Measurements from ENCODE around the gene SLC50A1.
"Not testable (repeated sequence)": the region's sequence is repeated elsewhere in the genome, so short reads cannot be mapped to it uniquely, and the experiment has no call there.

The SLC50A1 gene

DNA sequence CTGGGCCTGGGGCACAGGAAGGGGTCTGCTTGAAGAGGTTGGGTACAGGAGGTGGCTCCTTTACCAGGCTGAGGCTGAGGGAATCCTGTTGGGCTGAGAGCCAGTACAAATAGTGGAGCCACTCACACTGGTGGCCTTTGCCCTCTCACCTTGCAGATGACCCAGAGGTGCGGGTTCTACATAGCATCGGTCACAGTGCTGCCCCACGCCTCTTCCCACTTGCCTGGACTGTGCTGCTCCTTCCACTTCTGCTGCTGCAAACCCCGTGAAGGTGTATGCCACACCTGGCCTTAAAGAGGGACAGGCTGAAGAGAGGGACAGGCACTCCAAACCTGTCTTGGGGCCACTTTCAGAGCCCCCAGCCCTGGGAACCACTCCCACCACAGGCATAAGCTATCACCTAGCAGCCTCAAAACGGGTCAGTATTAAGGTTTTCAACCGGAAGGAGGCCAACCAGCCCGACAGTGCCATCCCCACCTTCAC is 1.8 kb upstream of the SLC50A1 start:
- in situ Hi-C loops (cut with MboI; ENCODE audit: low sequenced_read_pairs), result no loop called here

DNA sequence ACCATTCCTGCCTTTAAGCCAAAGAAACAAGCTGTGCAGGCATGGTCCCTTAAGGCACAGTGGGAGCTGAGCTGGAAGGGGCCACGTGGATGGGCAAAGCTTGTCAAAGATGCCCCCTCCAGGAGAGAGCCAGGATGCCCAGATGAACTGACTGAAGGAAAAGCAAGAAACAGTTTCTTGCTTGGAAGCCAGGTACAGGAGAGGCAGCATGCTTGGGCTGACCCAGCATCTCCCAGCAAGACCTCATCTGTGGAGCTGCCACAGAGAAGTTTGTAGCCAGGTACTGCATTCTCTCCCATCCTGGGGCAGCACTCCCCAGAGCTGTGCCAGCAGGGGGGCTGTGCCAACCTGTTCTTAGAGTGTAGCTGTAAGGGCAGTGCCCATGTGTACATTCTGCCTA is 1.3 kb upstream of the SLC50A1 start:
- in situ Hi-C loops (cut with MboI; ENCODE audit: low sequenced_read_pairs), result no loop called here

DNA sequence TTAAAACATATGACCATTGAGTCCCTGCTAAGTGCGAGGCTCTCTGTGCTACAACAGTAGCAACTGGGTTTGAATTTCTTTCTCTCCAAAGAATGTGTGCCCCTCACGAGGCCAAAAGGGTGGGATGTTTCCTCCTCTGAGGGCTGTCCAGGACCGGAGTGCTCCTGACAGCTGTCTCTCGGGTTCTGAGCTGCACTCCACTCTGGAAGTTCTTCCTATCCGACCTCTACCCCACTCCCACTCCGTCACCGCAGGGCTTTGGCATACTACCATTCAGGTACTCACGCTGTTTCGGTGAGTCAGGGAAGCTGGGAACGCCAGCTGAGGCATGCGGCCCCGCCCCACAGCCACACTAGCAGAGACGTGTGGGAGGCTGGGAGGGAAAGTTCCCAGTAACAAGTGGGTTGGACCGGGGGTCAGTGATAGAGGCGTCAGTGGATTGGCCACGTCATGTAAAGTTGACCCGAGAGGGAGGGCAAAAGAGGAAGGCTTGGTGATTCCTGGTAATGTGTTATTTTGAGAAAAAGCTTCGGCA is 705 bp upstream of the SLC50A1 start:
- in situ Hi-C loops (cut with MboI; ENCODE audit: low sequenced_read_pairs), result no loop called here

DNA sequence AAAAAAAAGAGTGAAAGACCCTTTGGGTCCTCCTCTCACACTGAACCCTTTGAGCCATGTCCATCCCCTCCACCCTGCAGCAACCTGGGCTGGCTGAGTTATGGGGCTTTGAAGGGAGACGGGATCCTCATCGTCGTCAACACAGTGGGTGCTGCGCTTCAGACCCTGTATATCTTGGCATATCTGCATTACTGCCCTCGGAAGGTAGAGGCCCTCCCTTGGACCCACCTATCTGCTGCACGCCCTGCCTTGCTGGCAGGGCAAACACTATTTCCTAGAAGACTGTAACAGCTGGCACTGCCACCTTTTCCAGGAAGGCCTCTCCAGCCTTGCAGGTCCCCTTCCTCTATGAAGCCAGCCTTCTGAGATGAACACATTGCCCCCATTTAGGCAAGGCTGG is 1.1 kb downstream of the SLC50A1 start:
- in situ Hi-C loops (cut with MboI; ENCODE audit: low sequenced_read_pairs), result no loop called here

DNA sequence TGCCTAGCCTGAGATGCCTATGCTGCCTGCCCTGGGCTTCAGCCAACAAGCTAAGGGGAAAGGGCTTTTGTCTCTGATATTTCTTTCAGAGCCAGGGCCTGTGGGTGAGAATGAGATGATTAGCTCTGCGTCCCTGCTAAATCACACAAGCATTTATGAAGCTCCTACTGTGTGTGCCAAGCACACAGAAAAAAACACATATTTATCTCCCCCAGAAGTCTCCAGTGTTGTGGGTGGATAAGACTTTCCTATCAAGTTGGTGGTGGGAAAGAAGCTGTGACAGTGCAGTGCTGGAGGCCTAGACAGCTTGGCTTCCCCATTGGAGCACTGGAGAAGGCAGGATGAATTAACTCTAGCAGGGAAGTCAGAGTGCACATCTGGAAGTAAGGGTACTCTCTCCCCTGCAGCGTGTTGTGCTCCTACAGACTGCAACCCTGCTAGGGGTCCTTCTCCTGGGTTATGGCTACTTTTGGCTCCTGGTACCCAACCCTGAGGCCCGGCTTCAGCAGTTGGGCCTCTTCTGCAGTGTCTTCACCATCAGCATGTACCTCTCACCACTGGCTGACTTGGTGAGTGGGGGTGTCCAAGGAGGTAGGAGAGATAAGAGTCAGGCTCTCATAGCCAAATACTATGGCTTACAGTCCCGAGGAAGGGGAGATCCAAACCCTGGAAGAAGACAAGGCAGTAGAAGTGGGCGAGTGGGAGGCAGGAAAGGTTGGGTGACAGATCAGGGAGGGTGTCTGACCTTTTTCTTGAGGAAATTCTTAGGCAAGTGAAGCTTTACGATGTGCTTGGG is 1.7 kb downstream of the SLC50A1 start:
- in situ Hi-C loops (cut with MboI; ENCODE audit: low sequenced_read_pairs), result no loop called here

DNA sequence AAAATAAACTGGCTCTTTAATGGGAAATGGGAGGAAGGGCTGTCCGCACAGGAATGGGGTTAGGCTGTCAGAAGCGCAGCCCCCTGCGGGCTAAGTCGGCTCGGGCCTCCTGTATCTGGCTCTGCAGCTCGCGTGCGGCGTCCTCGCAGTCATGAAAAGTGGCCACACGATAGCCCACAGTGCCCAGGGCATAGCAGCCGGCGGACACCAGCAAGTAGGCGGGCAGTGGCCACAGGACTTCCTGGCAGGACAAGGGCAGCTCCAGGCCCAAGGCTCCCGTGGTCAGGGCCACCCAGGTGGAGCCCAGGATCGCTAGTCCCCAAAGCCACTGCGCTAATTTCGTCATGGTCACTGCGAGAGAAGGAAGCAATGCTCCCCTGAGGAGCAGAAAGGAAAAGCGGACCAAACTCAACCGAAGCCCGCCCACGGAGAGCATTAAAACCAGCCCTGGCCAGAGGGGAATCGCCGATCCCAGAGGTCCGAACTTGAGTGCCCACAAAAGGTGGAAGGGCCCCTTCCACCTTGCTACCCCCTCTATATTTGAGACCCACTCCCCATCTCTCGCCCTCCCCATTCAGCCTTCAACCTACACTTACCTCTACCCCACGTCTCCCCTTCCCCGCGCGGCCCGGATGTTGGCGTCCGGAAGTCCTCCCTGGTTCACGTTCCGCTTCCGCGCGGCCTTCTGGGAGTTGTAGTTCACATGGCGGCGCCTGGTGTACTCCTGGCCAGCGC is 4.4 kb downstream of the SLC50A1 start, which contains the start of gene DPM3:
TSS of gene DPM3 (minus strand) at position 637 of the 735 bp plus-strand sequence. CDS start at position 346, 291 bp downstream.
- in situ Hi-C loops (cut with MboI; ENCODE audit: low sequenced_read_pairs), result no loop called here

DNA sequence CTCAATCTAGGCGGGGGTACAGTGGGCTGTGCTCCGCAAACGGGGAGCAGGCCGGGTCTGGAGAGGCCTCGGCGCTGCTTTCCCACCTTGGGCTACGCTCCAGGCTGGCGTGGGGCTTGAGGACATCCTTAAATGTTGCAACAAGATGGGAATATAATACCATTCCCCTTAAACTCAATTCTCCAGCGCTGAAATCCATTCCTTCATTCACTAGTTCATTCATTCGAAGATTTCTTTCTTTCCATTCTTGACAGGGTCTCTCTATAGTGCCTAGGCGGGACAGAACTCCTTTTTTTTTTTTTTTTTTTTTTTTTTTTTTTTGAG is 4.9 kb downstream of the SLC50A1 start:
- in situ Hi-C loops (cut with MboI; ENCODE audit: low sequenced_read_pairs), result no loop called here

DNA sequence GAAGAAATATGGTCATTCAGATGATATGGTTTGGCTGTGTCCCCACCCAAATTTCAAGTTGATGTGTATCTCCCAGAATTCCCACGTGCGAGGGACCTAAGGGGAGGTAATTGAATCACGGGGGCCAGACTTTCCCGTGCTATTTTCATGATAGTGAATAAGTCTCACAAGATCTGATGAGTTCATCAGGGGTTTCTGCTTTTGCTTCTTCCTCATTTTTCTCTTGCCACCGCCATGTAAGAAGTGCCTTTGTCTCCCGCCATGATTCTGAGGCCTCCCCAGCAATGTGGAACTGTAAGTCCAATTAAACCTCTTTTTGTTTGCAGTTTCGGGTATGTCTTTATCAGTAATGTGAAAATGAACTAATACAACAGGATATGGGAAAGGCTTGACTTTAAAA is 6.1 kb downstream of the SLC50A1 start:
- in situ Hi-C loops (cut with MboI; ENCODE audit: low sequenced_read_pairs), result no loop called here

DNA sequence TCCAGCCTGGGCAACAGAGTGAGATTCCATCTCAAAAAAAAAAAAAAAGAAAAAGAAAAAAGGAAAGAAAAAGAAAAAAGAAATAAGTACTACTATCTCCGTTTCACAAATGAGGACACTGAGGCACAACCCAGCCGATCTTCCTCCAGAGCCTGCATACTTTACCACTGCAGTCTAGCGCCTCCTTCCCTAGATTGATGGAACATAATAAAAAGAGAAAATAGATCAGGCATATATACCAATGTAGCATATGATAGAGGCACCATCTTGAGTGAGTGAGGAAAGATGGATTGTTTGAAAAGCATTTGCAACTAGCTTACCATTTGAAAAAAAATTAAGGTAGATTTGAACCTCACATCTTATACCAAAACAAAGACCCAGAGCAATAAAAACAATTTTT is 9.8 kb downstream of the SLC50A1 start:
- in situ Hi-C loops (cut with MboI; ENCODE audit: low sequenced_read_pairs), result no loop called here

DNA sequence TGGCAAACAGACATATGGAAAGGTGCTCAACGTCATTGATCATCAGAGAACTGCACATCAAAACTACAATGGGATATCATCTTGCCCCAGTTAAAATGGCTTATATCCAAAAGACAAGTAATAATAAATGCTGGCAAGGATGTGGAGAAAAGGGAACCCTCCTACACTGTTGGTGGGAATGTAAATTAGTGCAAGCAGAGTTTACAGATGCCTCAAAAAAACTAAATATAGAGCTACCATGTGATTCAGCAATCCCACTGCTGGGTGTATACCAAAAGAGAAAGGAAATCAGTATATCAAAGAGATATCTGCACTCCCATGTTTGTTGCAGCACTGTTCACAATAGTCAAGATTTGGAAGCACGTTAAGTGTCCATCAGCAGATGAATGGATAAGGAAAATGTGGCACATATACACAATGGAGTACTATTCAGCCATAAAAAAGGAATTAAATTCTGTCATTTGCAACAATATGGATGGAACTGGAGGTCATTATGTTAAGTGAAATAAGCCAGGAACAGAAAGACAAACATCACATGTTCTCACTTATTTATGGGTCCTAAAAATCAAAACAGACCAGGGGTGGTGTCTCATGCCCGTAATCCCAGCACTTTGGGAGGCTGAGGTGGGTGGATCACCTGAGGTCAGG is 20.5 kb downstream of the SLC50A1 start:
- in situ Hi-C loops (cut with MboI; ENCODE audit: low sequenced_read_pairs), result not testable (repeated sequence)

DNA sequence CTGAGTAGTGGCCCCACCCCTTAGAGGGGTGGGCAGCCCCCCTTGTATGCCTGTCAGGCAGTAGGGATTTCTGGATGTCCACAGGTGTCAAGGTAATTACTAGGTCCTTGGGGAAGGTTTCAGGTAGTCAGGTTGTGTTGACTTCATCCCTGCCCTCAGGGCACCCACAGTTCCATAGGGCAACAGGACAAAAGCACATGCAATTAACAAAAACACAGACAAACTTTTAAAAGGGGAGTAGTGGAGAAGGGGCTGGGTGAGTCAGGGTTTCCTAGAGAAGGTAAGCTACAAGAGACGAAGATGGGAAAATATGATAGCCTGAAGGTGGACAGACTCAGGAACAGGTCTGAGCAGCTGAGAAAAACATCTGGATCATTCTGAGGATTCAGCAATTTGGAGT is 23.3 kb downstream of the SLC50A1 start:
- in situ Hi-C loops (cut with MboI; ENCODE audit: low sequenced_read_pairs), result no loop called here

DNA sequence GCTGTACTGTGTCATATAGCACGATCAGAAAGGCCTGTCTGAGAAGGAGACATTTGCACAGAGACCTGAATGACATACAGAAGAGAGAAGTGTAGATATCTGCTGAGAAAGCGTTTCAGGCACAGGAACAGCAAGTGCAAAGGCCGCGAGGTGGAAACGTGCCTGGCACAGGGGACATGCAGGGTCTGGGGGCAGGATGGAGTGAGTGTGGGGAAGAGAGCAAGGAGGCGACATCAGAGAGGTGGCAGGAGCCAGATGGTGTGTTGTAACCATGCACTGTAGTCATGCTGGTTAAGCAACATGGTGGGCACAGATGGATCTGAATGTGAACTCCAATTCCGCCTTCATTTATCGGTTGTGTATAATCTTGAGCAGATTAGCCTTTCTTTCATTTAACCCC is 24.5 kb downstream of the SLC50A1 start:
- in situ Hi-C loops (cut with MboI; ENCODE audit: low sequenced_read_pairs), result no loop called here

DNA sequence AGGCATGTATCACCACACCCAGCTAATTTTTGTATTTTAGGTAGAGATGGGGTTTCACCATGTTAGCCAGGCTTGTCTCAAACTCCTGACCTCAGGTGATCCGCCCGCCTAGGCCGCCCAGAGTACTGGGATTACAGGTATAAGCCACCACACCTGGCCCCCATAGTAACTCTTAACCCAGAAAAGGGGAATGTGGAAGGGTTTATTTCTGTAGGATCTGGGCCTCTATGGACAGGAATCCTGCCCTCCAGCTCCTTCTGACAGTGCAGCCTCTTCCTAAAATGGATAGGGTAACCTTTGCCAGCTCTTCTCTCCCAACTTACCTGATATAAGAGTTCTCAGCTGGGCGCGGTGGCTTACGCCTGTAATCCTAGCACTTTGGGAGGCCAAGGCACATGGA is 27.0 kb downstream of the SLC50A1 start:
- in situ Hi-C loops (cut with MboI; ENCODE audit: low sequenced_read_pairs), result not testable (repeated sequence)

DNA sequence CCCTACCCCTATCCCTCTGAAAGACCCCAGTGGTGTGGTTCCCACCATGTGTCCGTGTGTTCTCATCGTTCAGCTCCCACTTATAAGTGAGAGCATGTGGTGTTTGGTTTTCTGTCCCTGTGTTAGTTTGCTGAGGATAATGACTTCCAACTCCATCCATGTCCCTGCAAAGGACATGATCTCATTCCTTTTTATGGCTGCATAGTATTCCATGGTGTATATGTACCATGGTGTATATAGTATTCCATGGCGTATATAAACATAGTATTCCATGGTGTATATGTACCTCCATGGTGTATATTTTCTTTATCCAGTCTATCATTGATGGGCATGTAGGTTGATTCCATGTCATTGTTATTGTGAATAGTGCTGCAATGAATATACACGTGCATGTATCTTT is 28.1 kb downstream of the SLC50A1 start:
- in situ Hi-C loops (cut with MboI; ENCODE audit: low sequenced_read_pairs), result not testable (repeated sequence)

DNA sequence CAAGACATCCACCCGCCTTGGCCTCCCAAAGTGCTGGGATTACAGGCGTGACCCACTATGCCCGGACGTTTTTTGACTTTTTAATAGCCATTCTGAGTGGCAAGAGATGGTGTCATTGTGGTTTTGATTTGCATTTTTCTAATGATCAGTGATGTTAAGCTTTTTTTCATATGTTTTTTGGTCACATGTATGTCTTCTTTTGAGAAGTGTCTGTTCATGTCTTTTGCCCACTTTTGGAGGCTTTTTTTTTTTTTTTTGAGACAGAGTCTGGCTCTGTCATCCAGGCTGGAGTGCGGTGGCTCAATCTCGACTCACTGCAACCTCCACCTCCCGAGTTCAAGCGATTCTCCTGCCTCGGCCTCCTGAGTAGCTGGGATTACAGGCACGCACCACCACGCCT is 29.0 kb downstream of the SLC50A1 start:
- in situ Hi-C loops (cut with MboI; ENCODE audit: low sequenced_read_pairs), result not testable (repeated sequence)

DNA sequence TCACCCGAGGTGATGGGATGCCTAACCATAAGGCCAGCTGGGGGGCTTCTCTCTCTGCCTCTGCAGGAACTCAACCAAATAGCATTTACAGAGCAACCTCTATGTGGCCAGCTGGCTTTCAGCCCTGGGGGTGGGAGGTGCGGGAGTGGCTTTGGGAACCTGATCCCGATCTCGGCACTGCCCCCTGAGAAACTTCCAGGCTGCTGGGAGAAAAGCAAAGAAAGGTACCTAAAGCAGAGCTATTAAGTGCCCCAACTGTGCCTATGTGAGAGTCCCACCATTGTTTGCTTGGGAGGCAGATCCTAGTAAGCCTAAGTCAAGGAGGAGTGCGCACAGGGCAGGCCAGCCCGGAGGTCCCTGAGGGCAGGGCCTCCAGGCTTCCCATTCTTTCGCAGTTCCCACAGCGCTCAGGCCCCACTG is 30.4 kb downstream of the SLC50A1 start:
- in situ Hi-C loops (cut with MboI; ENCODE audit: low sequenced_read_pairs), result no loop called here

DNA sequence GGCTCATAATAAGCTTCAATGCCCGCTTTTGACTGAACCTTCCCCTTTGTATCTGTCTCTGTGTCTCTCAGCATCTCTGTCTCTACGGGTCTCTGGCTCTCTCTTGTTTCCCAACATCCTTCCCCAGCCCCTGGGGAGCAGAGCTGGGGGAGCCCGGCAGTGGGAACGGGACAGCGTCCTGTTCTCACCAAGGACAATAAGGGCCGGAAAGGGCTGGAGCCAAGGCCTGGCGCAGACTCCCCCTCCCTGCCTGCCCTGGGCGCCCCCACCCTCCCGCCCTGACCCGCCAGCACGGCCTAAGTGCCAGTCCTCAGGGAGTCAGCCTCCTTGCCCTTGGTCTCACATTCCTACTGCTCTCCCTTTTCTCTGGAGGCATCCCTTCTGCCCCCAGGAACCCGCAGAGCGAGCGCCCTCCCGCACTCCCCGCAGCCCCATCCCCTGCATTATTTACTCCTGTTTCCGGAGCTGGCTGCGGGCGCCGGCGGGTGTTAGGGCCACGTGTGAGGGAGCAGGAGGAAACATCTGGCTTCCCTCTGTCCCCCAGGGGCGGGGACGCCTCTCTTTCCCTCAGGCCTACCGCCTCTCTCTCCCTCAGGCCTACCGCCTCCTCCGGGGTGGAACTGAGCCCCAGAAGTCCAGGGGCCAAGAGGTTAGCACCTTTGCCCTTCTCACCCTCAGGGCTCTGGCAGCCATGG is 31.0 kb downstream of the SLC50A1 start:
- in situ Hi-C loops (cut with MboI; ENCODE audit: low sequenced_read_pairs), result no loop called here

DNA sequence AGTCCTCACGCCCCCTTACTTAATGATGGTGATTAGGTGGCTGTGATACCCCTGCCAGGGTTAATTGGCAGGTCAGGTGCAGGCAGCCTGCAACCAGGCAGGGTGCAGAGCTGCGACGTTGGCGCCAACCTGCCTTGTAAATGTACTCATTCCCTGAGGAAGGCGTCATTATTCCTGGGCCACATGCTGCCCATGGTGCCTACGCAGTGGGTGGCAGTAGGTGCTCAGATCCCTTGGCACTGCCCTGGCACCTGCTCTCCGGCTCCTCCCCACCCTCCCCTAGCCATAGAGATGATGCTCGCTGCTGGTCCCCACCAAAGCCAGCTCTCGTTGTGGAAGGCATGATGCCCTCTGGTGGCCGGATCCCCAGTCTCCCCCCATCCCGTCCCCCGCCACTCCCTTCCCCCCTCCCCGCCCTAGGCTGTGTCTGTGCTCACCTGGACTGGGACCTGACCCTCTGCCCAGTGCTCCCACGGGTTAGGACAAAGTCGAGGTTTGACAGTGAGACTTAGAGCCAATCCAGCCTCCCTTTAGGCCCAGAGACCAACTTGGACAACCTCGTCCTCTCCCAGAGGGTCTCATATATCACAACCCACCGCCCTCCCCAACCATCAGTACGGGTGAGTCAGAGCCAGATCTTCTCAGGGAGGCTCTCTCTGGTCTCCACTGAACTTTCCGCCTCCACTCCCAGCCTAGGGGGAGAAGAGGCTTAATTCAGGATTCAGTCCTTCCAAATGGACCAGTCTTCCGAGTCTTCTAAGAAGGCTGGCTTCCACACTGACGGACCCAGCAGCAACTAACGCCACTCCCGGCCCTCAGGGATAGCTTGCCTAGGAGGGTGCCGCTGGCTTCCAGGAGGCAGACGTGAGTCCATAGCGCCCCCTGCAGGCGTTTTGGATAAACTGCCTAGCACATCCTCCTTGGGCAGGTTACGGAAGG is 31.8 kb downstream of the SLC50A1 start:
- in situ Hi-C loops (cut with MboI; ENCODE audit: low sequenced_read_pairs), result no loop called here

DNA sequence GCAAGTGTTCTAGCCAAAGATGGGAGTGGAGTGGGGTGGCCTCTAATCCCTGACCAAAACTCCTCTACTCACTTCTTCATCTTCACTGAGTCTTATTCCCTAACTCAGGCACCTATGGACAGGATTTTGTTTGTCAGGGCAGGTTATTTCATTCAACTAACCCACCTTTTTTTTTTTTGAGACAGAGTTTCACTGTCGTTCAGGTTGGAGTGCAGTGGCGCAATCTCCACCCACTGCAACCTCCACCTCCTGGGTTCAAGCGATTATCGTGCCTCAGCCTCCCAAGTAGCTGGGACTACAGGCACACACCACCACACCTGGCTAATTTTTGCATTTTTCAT is 32.4 kb downstream of the SLC50A1 start:
- in situ Hi-C loops (cut with MboI; ENCODE audit: low sequenced_read_pairs), result not testable (repeated sequence)

Data from HL-60/S4 (cell line).